ENCODE measurements around the gene ZNF541. TPM values are rescaled to one million over a fixed set of nuclear protein-coding genes. Genes with fewer than 3 reads are reported as not detected.
A peak's percentile ranks its signal among the peaks of the same experiment; 100 is the strongest.

ZNF541 gene
- total and polyA plus RNA-seq, 5 donors from 2014 or later = 0.07 to 0.52 (median 0.32) TPM; not detected in 1

DNA sequence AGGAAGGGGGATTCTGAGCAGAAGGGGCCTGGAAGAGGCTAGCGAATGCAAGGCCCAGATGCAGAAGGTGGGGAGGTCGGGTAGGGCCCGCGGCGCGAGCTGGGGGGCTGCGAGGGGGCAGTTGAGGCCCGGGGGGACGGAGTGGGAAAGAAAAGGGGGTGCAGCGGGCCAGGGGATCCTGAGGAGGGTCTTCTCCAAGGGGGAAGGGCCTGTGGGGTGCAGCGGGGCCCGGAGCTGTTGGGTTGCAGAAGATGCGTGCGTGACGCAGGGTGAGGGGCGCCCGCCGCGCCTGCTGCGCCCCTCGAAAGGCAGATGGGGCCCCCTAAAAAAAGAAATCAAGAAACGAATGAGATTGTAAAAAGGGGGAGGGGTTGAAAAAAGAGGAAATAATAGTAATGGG lies 313 bp downstream of the ZNF541 start:
- no peaks in the 10 kb centered on the region for H3K9me3 ChIP-seq (ENCODE audit: control insufficient read depth in 2 of 2, low read length in 2 of 2)
- H3K27ac Mint-ChIP-seq = no peak overlapping the region
- ATAC-seq (ENCODE audit: low read depth in 2 of 2) (no peak), DNase-seq (no peak)
- H3K4me1 Mint-ChIP-seq = peaks cover 7 to 42% (median 21%) of the 10 kb centered on the region in 4 donors
- H3K4me3 Mint-ChIP-seq = peak overlapping the region; percentile 47 to 84 (median 60)
- peaks cover 0 to 2% (median 0%) of the 10 kb centered on the region in 7 donors for H3K9me3 Mint-ChIP-seq
- no peaks in the 10 kb centered on the region for H3K36me3 ChIP-seq (ENCODE audit: control insufficient read depth, insufficient read depth, low read length)
- H3K27me3 Mint-ChIP-seq = peaks cover 14% of the 10 kb centered on the region
- no peak overlapping the region for H3K27ac ChIP-seq (ENCODE audit: insufficient read depth, low read length, poor library complexity, severe bottlenecking)
- no peaks in the 10 kb centered on the region for H3K27me3 ChIP-seq (ENCODE audit: control insufficient read depth, insufficient read depth, low read length)
- H3K4me3 ChIP-seq (ENCODE audit: low read depth, low read length) = no peak overlapping the region
- peaks cover 26% of the 10 kb centered on the region for H3K4me1 ChIP-seq (ENCODE audit: control insufficient read depth, insufficient read depth, low read length, poor library complexity, severe bottlenecking)
- no peaks in the 10 kb centered on the region for H3K36me3 Mint-ChIP-seq

DNA sequence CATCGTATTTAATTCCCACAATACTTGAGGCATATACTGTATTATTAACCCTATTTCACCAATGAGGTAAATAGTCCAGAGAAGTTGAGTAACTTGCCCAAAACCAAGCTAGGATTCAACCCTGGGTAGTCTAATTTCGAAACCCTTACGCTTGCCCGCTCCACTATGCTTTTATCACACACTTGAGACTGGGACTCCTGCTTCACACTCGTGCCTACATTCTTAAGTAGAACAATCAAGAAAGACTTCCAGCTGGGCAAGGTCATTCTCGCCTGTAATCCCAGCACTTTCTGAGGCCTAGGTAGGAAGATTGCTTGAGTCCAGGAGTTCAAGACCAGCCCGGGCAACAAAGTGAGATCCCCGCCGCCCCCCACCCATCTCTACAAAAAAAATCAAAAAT lies 3.6 kb downstream of the ZNF541 start:
- ATAC-seq (ENCODE audit: low read depth in 2 of 2) = no peak
- no peaks in the 10 kb centered on the region for H3K27me3 ChIP-seq (ENCODE audit: control insufficient read depth, insufficient read depth, low read length)

DNA sequence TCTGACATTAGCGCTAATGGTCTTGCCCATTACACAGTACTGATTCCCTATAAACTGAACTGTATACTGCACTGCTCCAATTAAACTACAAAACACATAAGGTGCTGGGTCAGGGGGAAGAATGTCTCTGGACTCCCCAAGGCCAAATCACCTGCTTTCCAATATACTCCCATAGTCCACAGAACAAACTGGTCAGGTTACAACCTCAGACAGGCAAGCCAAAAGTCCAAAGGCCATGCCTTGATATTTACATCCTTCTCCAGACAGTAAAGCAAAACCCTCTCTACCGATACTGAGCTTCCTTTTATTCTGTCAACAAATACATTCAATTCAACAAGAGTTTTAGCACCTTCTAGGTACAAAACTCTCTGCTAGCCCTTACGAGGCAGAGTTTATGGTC lies 8.9 kb downstream of the ZNF541 start:
- no peak for DNase-seq
- H3K27ac ChIP-seq (ENCODE audit: insufficient read depth, low read length, poor library complexity, severe bottlenecking) = no peak overlapping the region
- ATAC-seq (ENCODE audit: low read depth in 2 of 2) = no peak
- H3K27me3 ChIP-seq (ENCODE audit: control insufficient read depth, insufficient read depth, low read length) = no peaks in the 10 kb centered on the region
- no peaks in the 10 kb centered on the region for H3K4me1 ChIP-seq (ENCODE audit: control insufficient read depth, insufficient read depth, low read length, poor library complexity, severe bottlenecking)
- H3K4me1 Mint-ChIP-seq = peaks cover 0 to 3% (median 0%) of the 10 kb centered on the region in 4 donors
- H3K36me3 ChIP-seq (ENCODE audit: control insufficient read depth, insufficient read depth, low read length) = no peaks in the 10 kb centered on the region
- H3K27ac Mint-ChIP-seq = no peak overlapping the region
- no peak overlapping the region for H3K4me3 ChIP-seq (ENCODE audit: low read depth, low read length)
- H3K36me3 Mint-ChIP-seq = no peaks in the 10 kb centered on the region
- H3K4me3 Mint-ChIP-seq = no peak overlapping the region
- no peaks in the 10 kb centered on the region for H3K27me3 Mint-ChIP-seq
- peaks cover 0 to 2% (median 0%) of the 10 kb centered on the region in 7 donors for H3K9me3 Mint-ChIP-seq
- no peaks in the 10 kb centered on the region for H3K9me3 ChIP-seq (ENCODE audit: control insufficient read depth in 2 of 2, low read length in 2 of 2)

More for the DNA sequence above, 3.6 kb downstream of the ZNF541 start:
- Histone ChIP-seq H3K4me1 (ENCODE audit: control insufficient read depth, insufficient read depth, low read length, poor library complexity, severe bottlenecking) (peaks cover 11% of the 10 kb centered on the region), H3K27ac (ENCODE audit: insufficient read depth, low read length, poor library complexity, severe bottlenecking) (no peak overlapping the region), H3K4me3 (ENCODE audit: low read depth, low read length) (no peak overlapping the region), H3K9me3 (ENCODE audit: control insufficient read depth in 2 of 2, low read length in 2 of 2) (no peaks in the 10 kb centered on the region), H3K36me3 (ENCODE audit: control insufficient read depth, insufficient read depth, low read length) (no peaks in the 10 kb centered on the region)
- H3K27me3 Mint-ChIP-seq = peaks cover 7% of the 10 kb centered on the region
- H3K27ac Mint-ChIP-seq = no peak overlapping the region
- H3K4me3 Mint-ChIP-seq = no peak overlapping the region
- no peaks in the 10 kb centered on the region for H3K36me3 Mint-ChIP-seq
- H3K4me1 Mint-ChIP-seq = peaks cover 0 to 18% (median 7%) of the 10 kb centered on the region in 4 donors
- no peak for DNase-seq
- peaks cover 0 to 2% (median 0%) of the 10 kb centered on the region in 7 donors for H3K9me3 Mint-ChIP-seq

DNA sequence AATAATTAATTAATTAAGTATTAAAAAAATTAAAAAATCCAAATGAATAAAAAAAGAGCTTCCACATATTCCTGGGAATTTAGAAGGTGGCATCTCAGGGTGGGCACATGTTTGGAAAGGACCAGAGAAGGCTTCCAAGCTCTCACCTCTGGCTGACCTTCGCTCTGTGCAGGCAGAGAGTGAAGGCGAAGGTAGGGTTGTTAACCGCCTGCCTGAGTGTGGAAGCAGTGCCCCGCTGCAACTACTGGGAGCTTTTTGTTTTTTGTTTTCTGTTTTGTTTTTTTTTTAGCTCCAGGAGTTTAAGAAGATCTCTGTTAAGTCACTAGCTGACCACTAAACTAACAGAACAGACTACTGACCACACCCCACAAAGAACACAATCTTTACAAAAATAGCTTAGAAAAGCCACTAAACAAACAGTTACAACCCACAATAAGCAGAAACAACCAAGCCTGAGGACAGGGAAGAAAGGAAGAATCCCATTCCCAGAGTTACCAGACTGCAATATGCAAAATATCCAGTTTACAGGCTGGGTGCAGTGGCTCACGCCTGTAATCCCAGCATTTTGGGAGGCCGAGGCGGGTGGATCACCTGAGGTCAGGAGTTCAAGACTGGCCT lies 11.4 kb downstream of the ZNF541 start:
- Histone ChIP-seq H3K9me3 (ENCODE audit: control insufficient read depth in 2 of 2, low read length in 2 of 2) (no peaks in the 10 kb centered on the region), H3K27me3 (ENCODE audit: control insufficient read depth, insufficient read depth, low read length) (no peaks in the 10 kb centered on the region), H3K36me3 (ENCODE audit: control insufficient read depth, insufficient read depth, low read length) (no peaks in the 10 kb centered on the region), H3K4me3 (ENCODE audit: low read depth, low read length) (no peak overlapping the region), H3K27ac (ENCODE audit: insufficient read depth, low read length, poor library complexity, severe bottlenecking) (no peak overlapping the region), H3K4me1 (ENCODE audit: control insufficient read depth, insufficient read depth, low read length, poor library complexity, severe bottlenecking) (no peaks in the 10 kb centered on the region)
- DNase-seq = no peak
- peaks cover 4% of the 10 kb centered on the region for H3K36me3 Mint-ChIP-seq
- ATAC-seq (ENCODE audit: low read depth in 2 of 2) = no peak
- no peak overlapping the region for H3K27ac Mint-ChIP-seq
- peaks cover 0 to 3% (median 0%) of the 10 kb centered on the region in 4 donors for H3K4me1 Mint-ChIP-seq
- H3K9me3 Mint-ChIP-seq = no peaks in the 10 kb centered on the region
- H3K4me3 Mint-ChIP-seq = no peak overlapping the region
- no peaks in the 10 kb centered on the region for H3K27me3 Mint-ChIP-seq

DNA sequence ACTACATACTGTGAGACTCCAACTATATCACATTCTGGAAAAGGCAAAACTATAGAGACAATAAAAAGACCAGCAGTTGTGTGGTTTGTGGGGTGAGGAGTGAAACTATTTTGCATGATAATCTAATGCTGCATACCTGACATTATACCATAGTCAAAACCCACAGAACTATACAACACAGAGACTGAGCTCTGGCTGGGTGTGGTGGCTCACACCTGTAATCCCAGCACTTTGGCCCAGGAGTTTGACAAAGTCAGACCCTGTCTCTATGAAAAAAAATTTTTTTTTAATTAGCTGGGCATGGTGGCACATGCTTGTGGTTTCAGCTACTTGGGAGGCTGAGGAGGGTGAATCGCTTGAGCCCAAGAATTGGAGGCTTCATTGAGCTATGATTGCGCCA lies 11.9 kb downstream of the ZNF541 start:
- Histone ChIP-seq H3K4me1 (ENCODE audit: control insufficient read depth, insufficient read depth, low read length, poor library complexity, severe bottlenecking) (no peaks in the 10 kb centered on the region), H3K27ac (ENCODE audit: insufficient read depth, low read length, poor library complexity, severe bottlenecking) (no peak overlapping the region), H3K4me3 (ENCODE audit: low read depth, low read length) (no peak overlapping the region), H3K9me3 (ENCODE audit: control insufficient read depth in 2 of 2, low read length in 2 of 2) (no peaks in the 10 kb centered on the region), H3K36me3 (ENCODE audit: control insufficient read depth, insufficient read depth, low read length) (no peaks in the 10 kb centered on the region), H3K27me3 (ENCODE audit: control insufficient read depth, insufficient read depth, low read length) (no peaks in the 10 kb centered on the region)
- ATAC-seq (ENCODE audit: low read depth in 2 of 2) (no peak), DNase-seq (no peak)
- Mint-ChIP-seq H3K4me3 (no peak overlapping the region), H3K4me1 (peaks cover 0 to 3% (median 0%) of the 10 kb centered on the region in 4 donors), H3K9me3 (no peaks in the 10 kb centered on the region), H3K36me3 (peaks cover 4% of the 10 kb centered on the region), H3K27ac (no peak overlapping the region), H3K27me3 (no peaks in the 10 kb centered on the region)

DNA sequence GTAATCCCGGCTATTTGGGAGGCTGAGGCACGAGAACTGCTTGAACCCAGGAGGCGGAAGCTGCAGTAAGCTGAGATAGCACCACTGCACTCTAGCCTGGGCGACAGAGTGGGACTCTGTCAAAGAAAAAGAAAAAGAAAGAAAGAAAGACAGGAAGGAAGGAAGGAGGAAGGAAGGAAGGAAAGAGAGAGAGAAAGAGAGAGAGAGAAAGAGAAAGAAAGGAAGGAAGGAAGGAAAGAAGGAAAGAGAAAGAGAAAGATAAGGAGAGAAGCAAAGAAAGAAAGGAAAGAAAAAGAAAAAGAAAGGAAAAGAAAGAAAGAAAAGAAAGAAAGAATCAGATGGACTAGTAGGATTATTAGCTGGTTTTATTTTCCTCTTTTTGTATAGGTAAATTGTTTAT lies 22.8 kb downstream of the ZNF541 start:
- no peak overlapping the region for H3K27ac Mint-ChIP-seq

DNA sequence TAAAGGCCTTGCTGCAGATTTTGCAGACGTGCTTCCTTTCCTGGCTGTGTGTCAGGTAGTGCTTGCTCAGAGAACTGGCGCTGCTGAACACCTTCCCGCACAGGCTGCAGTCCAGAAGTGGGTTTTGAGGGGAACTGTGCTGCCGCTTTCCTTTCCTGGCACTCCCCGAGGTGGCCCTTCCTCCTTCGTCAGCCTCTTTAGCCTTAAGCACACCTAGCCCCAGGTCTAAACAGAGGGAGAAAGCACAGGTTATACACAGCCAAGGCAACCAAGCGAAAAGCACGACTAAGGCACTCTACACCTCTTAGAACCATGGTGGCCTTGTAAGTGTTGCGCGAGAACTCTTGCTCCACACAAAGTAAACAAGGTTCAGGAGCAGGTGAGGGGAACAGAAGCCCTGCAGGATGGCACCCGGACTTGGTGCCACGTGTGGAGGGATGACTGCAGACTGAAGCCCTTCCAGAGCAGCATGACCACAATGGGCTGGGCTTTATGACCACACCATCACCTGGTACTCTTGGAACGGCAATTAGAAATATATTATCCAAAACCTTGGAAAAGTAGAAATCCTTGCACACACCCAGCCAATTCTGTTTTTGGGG lies 23.6 kb downstream of the ZNF541 start:
- H3K27me3 Mint-ChIP-seq = peaks cover 24% of the 10 kb centered on the region
- no peaks in the 10 kb centered on the region for H3K36me3 Mint-ChIP-seq
- ATAC-seq (ENCODE audit: low read depth in 2 of 2) (no peak), DNase-seq (no peak)
- no peaks in the 10 kb centered on the region for H3K9me3 ChIP-seq (ENCODE audit: control insufficient read depth in 2 of 2, low read length in 2 of 2)
- H3K9me3 Mint-ChIP-seq = no peaks in the 10 kb centered on the region
- no peaks in the 10 kb centered on the region for H3K36me3 ChIP-seq (ENCODE audit: control insufficient read depth, insufficient read depth, low read length)
- H3K27ac ChIP-seq (ENCODE audit: insufficient read depth, low read length, poor library complexity, severe bottlenecking) = no peak overlapping the region
- H3K4me3 Mint-ChIP-seq = no peak overlapping the region
- H3K4me3 ChIP-seq (ENCODE audit: low read depth, low read length) = no peak overlapping the region
- H3K4me1 Mint-ChIP-seq = no peaks in the 10 kb centered on the region
- no peak overlapping the region for H3K27ac Mint-ChIP-seq
- no peaks in the 10 kb centered on the region for H3K27me3 ChIP-seq (ENCODE audit: control insufficient read depth, insufficient read depth, low read length)
- no peaks in the 10 kb centered on the region for H3K4me1 ChIP-seq (ENCODE audit: control insufficient read depth, insufficient read depth, low read length, poor library complexity, severe bottlenecking)

More for the DNA sequence above, 22.8 kb downstream of the ZNF541 start:
- Histone ChIP-seq H3K36me3 (ENCODE audit: control insufficient read depth, insufficient read depth, low read length) (no peaks in the 10 kb centered on the region), H3K4me3 (ENCODE audit: low read depth, low read length) (no peak overlapping the region), H3K27ac (ENCODE audit: insufficient read depth, low read length, poor library complexity, severe bottlenecking) (no peak overlapping the region), H3K9me3 (ENCODE audit: control insufficient read depth in 2 of 2, low read length in 2 of 2) (no peaks in the 10 kb centered on the region), H3K27me3 (ENCODE audit: control insufficient read depth, insufficient read depth, low read length) (no peaks in the 10 kb centered on the region), H3K4me1 (ENCODE audit: control insufficient read depth, insufficient read depth, low read length, poor library complexity, severe bottlenecking) (no peaks in the 10 kb centered on the region)
- ATAC-seq (ENCODE audit: low read depth in 2 of 2) (no peak), DNase-seq (no peak)
- no peaks in the 10 kb centered on the region for H3K36me3 Mint-ChIP-seq
- no peaks in the 10 kb centered on the region for H3K4me1 Mint-ChIP-seq
- no peak overlapping the region for H3K4me3 Mint-ChIP-seq
- no peaks in the 10 kb centered on the region for H3K9me3 Mint-ChIP-seq
- H3K27me3 Mint-ChIP-seq = peaks cover 24% of the 10 kb centered on the region

DNA sequence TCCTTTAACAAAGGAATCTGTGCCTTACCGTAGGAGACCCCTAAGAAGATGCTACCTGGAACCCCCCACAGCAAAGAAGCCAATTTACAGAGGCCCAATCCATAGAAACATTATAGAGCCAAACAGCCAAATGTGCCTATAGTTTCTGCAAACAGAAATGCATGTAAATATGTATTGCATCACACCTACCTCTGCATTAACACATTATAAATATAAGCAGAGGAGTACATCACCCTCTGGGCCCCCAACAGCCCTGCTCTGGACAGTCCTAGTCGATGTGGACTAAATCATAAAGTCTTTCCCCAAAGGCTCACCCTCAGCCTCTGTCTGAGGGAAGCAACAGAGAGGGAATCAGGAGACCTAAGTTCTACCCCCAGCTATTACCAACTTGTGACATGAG lies 25.7 kb downstream of the ZNF541 start:
- H3K36me3 ChIP-seq (ENCODE audit: control insufficient read depth, insufficient read depth, low read length) = no peaks in the 10 kb centered on the region
- no peaks in the 10 kb centered on the region for H3K9me3 ChIP-seq (ENCODE audit: control insufficient read depth in 2 of 2, low read length in 2 of 2)
- ATAC-seq (ENCODE audit: low read depth in 2 of 2) (no peak), DNase-seq (no peak)
- H3K4me1 ChIP-seq (ENCODE audit: control insufficient read depth, insufficient read depth, low read length, poor library complexity, severe bottlenecking) = no peaks in the 10 kb centered on the region
- H3K4me3 ChIP-seq (ENCODE audit: low read depth, low read length) = no peak overlapping the region
- Mint-ChIP-seq H3K4me1 (peaks cover 0 to 3% (median 0%) of the 10 kb centered on the region in 4 donors), H3K27me3 (peaks cover 33% of the 10 kb centered on the region), H3K27ac (peak overlapping the region in 1 of 3 donors; percentile 46), H3K9me3 (no peaks in the 10 kb centered on the region), H3K36me3 (no peaks in the 10 kb centered on the region), H3K4me3 (no peak overlapping the region)
- H3K27me3 ChIP-seq (ENCODE audit: control insufficient read depth, insufficient read depth, low read length) = no peaks in the 10 kb centered on the region
- H3K27ac ChIP-seq (ENCODE audit: insufficient read depth, low read length, poor library complexity, severe bottlenecking) = no peak overlapping the region

All from CD4-positive, CD25-positive, alpha-beta regulatory T cell (primary cell).